AG20443 (cell line): ENCODE data around the gene PRIMA1.
A peak's percentile ranks its signal among the peaks of the same experiment; 100 is the strongest.

Source experiments
- DNase-seq: peaks from one replicate; pipeline ENCODE4 v3.0.0; 2012; ENCODE audit warnings: low spot score, mixed read lengths

The PRIMA1 gene

DNA sequence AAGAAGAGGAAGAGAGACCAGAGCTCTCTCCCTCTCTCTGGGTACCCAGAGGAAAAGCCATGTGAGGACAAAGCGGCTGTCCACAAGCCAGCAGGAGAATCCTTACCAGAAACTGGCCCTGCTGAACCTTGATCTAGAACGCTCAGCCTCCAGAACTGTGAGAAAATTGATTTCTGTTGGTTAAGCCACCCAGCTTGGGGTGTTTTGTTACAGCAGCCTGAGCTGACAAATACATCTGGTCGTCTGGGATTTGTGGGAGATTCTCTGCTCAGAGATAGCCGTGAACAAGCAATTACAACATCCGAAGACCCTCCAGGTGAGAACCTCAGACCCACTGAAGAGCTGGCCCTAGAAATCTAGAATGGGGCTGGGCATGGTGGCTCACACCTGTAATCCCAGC is 6.5 kb upstream of the PRIMA1 start:
- DNase-seq, result no peak

DNA sequence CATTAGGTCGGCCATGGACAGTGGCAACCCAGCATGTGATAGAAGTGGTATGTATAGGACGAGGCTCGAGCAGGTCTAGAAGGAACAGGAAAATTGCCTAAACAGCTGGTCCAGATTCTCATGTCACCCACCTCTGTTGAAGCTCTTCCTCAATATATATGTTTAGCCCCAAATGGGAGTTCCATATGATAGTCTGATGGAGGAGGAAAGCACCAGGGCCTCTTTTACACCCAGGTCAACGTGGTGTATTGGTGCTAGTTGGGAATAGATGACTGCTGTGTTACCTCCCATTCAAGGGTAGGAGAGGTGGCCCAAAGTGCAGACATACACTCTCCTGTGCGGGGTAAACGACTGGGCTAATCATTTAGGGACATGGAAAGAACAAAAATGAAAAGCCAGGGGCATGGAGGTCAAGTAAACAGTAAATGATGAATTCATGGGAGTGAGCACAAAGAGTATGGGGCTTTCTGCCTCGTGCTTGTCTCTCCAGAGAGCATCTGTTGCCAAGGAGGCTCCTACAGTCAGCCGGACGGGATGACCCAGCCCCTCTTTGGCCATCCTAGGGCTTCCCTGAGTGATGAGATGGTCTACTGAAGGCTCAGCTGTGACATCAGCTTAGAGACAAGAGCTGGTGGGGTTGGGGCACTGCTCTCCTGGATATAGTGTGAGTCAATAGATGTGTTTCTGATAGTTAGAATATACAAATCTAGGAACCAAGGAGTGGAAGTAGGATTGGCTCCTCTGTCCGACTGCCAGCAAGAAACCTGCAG is 5.5 kb upstream of the PRIMA1 start:
- no peak for DNase-seq

DNA sequence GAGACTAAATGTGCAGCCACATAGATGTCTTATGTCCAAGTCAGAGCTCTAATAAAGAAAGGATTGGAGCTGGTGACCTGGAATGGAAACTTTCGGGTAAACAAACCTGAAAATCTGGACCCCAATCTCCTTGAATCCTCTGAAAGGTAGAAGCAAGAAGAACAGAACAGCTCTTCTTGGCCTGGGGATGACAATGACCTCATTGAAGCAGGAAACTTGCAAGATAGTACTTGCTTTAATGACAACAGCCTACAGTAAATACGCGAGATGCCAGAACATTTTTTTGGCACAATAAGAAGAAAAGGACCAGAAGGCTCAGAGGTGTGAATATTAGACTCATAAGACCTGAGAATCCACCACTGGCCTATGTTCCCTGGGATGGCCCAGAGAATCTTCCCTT is 4.1 kb upstream of the PRIMA1 start:
- no peak for DNase-seq

DNA sequence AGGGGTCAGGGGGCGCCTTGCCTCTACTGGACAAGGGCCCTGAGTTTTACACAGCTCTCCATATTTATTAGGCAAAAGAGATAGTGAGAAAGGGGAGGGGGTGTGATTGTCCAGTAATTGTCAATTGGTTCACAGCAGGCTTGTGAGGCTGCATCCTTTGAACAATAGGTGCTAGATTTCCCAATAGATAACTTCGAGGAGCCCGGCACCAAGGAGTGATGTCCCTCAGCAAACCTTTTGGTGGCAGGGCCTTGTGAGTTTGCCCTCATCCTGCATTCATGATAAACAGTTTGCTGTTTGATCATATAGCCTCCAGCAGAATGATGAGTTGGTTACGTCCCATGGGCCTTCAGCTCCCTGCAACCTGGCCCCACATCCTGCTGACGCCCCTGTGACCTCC is 2.7 kb upstream of the PRIMA1 start:
- DNase-seq, result no peak

DNA sequence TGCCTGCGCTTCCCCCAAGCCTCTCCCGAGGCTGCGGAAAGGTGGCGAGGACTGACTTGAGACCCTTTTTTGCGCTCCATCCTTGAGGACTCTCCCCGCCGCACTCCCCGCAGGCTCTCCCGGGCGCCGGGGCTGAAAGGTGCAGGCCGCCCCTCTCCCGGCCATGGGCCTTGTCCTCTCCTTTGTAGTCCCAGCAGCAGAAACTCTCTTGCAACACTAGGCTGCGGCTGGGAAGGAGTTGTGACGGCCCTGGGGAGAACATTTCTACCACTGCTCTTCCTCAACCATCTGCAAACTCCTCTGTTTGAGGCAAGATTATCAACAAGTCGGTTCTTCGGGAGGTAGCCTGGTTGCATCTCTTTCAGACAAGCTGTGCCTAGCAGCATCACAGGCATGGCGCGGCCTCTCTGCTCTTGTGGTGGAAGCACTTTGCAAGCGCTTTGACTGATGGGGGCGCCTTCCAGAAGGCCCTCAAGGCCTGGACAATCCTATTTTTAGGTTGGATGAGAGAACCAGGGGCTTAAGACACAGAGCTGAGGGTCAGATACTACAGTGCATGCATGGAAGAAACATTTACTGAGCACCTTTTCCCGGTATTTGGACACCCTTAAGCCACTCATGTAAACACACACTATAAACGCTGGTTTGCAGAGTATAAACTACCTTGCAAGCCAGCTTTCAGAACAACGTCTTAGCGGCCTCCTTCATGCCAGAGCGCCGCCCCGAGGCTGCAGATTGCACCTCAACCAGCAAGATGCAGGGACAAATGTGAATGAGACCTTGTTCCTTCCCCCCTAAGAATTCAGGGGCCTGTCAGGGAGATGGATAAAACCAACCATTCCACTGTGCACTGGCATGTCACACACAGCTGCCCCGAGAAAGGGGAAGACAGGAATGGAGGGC is 1.2 kb upstream of the PRIMA1 start:
- DNase-seq, result no peak

DNA sequence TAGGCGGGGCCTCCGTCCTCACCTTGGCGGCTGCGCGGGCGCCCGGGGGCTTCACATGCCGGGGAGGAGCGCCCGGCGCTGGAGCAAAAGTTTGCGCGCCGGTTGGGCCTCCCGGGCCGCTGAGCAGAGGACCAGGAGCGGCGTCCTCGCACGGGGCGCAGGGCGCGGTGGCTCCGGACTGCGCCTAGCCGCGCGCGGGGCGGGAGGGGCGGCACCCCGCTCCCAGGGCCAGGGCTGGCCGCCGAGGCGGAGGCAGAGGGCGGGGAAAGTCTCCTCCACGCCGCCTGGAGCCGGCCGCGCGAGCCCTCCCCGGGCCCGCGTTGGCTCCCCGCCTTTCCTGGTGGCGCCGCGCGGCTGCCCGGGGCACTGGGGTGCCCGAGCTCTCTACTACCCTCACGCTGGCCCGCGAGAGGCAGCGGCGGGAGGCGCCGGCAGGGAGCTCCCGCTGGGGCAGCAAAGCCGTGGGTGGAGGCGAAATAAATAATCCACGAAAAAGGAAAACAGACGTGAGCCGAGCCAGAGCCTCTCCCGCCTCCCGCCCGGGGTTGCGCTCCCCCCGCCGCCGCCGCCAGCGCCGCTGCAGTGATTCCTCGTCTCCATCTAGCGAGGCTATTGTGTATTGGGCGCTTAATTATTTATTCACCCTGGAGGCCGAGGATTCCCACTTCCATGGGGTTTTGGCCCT is 400 bp upstream of the PRIMA1 start:
- peak; percentile 81 for DNase-seq

DNA sequence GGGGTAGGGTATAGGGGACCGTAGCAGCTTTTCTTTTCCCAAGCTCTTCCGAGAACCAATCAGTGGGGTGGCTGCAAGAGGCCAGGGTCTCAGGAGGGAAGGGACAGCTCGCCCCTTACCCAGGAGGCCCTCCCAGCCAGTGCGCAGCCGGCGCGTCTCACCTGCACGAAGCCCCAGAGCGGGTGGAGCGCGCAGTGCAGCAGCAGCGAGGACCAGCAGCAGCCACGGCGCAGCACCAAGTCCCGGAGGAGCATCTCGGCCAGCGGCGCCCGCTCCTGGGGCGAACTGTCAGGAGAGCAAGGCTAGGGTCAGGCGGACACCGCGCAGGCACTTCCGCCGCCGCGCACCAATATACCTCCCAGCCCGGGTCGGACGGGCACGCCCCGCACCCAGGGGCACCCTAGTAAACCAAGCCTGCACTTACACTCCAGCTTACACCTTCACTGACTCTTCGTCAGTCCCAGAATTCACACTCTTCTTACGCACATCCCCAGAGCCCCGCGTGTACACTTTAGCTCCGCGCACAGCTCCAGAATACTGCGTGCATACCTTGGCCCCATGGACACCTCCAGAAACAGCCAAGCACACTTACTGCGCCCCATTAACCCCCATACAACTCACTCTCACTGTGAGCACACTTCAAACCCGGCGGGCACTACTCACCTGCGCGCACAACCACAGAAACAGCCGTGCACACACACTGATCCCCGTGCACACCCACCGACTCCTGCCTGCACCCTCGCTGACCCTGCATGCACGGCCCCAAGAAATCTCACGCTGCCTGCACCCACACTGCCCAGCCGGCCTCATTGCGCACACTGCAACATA is 606 bp downstream of the PRIMA1 start:
- no peak for DNase-seq

DNA sequence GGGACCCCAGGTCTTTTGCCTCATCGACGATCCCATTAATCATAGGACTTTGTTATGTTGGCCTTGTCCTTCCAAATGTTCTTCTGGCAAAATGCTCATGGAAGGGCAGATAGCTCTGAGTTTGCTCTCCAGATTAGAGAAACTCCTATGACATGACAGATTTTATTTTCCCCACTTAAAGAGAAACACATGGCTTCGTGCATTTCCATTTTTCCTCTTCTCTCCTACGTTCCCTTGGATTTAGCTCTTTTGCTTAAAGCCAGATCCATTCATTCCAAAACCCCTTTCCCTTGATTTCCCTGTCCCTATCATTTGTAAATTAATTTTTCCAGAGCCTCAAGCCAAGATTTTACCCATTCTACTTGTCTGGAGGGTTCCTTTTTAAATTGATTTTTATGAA is 2.9 kb downstream of the PRIMA1 start:
- DNase-seq, result no peak

DNA sequence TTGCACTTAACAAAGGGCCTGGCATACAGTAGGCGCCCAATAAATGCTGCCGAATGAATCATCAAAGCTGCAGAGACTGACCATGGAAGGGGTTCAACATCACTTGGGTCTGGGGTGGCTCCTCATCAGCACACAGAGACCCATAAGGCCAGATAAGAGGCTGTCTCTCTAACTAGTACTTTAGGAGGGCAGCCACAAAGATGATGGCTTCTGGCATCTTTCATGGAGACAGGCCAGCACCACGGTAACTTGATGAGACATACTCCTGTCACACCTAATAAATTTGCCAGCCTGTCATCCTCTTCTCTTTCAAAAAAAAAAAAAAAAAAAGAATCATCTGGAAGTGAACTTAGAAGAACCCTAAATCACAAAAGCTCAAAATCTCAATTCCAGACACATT is 3.4 kb downstream of the PRIMA1 start:
- no peak for DNase-seq

DNA sequence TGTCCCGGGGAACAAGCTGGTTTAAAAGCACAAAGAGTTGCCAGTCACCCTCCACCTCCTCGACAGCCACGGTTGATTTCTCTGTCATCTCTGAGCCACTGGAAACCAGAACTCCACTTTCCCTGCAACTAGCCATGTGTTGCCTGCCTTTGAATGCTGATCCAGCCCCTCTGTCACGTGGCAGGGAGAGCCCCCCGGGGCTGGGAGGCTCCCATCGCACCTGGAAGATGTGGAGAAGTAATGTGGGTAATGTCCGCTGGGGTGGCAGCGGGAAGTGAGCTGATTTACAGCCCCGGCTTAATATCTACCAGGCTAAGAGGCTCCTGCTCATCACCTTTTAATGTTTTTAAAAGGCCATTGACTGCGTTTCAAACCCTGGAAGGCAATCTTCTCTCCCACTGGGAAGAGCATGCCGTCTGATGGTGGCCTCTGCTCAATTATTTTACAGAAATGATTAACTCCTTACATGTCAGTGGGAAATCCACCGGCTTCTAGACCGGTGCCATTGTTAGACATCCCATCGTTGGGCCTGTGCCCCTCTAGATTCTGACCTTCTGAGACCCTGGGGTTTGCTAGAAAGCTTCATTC is 7.4 kb downstream of the PRIMA1 start:
- no peak for DNase-seq

DNA sequence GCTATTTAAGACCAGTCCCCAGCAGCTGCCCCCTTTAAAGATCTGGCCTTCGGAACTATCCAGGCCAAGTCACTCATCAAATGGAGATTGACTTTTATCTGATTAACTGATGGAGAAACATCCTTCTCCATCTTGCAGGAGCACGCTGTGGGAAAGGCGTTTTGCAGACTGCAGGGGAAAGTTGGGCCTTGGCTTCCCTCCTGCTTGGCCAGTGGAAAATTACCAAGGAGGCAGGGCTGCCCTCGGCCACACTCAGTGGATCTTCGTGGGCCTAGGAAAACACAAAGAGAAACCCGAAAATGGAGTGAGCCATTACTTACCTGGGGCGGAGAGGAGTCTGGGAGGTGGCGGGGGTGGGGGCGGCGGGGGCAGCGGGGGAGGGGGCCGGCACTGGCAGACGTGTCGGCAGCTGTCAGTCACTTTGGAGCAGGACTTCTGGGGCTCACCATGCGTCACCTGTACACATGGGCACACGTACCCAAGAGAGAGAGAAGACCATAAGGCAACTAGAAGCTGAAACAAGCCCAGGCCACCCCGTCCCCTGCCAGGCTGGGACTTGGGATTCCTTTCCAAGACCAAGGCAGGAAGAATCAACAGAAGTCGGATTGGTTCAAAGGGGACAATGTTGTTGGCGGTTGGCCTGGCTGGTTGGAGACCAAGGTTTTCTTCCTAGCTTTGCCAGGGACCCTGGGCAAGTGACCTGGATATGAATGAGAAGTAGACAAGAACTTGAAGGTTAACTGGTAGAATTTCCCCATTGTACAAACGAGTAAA is 9.2 kb downstream of the PRIMA1 start:
- no peak for DNase-seq

DNA sequence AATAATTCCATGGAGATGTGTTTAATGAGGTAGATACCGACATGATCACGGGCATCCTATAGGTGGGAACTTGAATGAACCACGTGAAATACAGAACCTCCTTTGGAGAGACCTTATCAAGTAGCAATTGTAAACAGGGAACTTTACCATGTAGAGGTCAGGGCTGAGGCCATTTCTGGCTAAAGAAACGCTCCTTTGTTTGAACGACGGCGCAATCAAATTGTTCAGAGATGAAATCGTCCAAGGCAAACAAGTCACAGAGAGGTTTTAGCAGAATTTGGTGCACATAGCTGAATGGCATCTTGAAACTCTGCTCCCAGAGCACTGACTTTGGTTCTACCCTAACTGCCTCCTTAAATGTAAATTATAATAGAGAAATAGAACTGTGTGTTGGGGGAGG is 9.8 kb downstream of the PRIMA1 start:
- DNase-seq, result no peak

DNA sequence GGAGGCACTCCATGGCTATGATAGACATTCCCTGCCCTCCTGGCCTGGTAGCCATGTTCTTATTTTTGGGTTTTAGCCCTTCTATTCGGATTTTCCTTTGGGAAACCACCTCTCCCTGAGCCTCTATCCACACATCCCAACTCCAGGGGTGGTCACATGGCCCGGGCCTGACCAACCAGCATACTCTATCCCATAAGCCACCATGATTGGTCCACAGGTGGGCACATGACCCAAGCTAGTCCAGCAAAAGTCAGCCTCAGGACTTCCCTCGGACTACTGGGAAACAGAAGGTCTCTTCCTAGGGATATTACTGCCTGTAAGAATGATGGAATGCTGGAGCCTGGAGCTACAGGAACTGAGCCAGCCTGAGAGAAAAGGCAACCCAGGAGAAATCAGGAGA is 12.5 kb downstream of the PRIMA1 start:
- DNase-seq, result no peak

DNA sequence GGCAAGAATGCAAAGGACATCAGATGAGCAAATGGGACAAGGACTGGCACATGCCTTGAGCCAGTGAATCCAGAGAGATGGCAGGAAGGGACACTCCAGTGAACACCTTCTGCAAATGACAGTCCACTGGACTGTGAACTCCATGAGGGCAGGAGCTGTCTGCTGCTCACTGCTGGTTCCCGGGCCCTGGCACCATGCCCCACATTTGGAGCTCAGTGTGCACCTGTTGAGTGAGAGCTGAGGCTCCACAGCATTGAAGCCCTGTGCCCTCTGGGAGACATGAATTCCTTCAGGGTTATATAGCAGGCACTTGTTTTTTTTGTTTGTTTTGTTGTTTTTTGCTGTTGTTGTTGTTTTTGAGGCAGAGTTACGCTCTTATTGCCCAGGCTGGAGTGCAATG is 13.1 kb downstream of the PRIMA1 start:
- no peak for DNase-seq

DNA sequence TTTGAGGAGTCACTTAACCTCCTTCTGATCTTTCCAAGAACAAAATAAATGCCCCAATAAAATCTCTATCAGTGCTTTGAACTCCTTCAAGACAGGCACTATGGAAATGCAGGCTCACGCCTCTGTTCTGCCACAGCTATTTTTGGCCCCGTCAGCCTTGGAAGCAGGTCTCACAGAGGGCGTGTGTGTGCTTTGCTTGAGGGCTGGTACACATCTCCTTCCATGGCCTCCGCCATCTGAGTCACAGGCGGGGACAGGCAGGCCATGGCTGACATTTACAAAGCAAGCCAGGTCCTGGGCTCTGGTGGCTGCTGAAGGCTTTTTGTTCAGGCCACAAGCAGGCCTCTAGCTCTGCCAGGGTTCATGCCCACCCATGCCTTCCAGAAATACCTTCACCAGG is 16.0 kb downstream of the PRIMA1 start:
- no peak for DNase-seq

DNA sequence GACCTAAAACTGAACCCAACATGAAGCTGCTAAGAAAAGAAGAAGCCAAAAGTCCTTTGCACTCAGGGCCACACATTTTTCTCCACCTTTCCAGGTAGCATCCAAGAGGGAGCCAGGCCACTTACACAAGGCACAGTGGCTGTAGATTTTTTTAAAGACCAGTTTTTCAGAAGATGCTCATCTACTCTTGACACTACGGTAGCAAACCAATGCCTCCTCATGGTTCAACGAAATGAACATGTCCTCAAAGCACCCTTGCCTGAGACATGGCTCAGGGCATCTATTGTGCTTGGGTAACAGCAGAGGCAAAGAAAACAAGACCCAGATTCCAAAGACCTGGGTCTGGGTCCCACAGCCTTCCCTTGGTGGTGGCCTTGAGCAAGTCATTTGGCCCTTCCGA is 22.3 kb downstream of the PRIMA1 start:
- no peak for DNase-seq

DNA sequence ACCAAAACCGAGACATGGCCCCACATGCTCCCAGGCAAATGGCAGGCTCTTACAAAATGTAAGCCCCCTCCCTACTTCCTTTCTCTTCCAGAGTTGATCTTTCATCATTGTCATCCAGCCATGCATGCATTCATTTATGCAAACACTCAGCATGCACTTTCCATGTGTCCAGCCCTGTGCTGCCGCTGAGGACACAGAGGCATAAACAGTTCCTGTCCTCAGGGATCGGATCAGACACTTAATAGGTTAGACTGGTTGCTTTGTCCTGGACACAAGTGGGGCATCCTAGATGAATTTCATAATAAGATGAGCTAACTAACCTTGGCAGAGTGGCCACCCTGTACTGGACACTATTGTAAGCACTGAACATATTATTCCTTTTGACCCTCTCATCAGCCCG is 23.1 kb downstream of the PRIMA1 start:
- DNase-seq, result no peak

DNA sequence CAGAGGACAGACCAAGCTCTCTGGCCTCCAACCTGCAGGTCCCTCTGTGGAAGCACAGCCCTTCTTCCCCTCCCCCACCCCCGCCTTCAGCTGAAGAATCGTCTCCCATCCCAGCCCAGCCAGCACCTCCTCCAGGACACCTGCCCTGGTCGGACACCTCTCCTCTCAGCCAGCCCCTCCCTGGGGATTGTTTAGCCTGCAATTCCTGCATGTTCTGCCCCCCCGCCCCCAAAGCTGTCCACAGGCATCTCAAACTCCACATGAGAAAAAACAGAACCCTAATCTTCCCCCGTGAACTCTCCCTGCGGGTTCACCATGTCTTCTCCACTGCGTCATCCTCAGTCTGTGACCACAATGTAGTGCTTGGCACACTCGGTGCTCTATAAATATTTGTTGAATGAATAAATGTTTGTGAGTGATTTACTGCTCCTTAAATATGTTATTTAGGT is 24.1 kb downstream of the PRIMA1 start:
- DNase-seq, result peak; percentile 42

DNA sequence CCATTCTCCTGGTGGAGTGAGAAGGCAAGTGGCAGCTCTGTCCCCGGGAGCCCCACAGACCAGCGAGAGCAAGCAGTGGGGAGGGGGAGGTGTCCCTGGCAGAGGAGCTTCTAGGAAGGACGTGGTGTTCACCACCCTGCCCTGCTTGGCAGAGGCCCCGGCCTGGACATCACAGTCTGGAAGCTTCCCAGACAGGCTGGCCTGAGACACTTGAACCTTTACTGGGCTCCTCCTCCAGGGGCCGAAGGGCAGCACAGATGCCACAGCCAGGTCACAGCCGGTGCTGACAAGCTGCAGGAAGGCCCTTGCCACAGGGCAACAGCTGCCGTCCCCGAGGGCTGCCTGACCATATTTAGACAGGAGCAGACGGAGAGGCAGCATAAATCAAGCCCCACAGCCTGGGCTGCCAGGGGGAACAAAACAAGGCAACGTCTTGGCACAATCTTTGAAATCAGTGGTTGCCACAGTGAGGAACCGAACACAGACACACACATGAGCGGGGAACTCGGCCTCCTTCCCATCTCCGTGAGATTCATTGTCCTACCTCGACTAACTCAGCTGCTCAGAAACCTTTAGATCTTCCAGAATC is 28.5 kb downstream of the PRIMA1 start:
- no peak for DNase-seq

DNA sequence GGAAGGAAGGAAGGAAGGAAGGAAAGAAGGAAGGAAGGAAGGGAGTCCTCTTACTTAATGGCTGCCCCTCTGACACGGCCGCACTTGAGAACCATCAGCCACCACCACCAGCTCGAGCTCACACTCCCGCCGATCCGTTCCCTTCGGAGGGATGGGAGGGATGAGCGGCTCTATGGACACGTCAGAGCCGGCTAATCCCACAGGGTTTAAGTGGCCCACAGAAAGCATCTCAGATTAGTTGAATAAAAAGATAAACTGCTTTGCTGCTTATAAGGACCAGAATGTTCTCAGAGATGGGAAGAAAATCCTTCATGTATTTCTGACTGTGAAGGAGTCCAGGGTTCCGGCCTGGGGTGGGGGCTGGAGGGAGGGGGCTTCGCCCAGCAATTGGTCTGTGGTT is 31.1 kb downstream of the PRIMA1 start:
- DNase-seq, result no peak
